Measurements from ENCODE around the gene TRPM2. TPM values are rescaled to one million over a fixed set of nuclear protein-coding genes. Genes with fewer than 3 reads are reported as not detected.

The TRPM2 gene
- total RNA-seq, 3 donors from 2014 or later: 1.5 to 10.3 (median 7.2) TPM

DNA sequence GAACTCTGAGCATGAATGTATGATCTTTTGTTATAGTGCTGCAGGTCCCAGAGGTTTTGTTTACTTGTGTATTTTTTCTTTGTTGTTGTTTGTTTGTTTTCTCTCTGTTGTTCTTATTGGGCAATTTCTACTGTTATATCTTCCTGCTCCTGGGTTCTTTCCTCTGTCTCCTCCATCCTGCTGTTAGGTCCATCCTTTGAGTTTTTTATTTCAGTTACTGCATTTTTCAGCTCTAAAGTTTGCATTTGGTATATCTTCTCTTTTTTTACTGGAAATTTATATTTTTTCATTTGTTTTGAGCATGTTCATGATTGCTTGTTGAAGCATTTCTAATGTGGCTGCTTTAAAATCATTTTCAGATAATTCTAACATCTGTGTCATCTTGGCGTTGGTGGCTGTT lies 9.9 kb downstream of the TRPM2 start:
- H3K4me1 ChIP-seq (ENCODE audit: low read depth): no peaks in the 10 kb centered on the region
- TF ChIP-seq, protein P1, sequence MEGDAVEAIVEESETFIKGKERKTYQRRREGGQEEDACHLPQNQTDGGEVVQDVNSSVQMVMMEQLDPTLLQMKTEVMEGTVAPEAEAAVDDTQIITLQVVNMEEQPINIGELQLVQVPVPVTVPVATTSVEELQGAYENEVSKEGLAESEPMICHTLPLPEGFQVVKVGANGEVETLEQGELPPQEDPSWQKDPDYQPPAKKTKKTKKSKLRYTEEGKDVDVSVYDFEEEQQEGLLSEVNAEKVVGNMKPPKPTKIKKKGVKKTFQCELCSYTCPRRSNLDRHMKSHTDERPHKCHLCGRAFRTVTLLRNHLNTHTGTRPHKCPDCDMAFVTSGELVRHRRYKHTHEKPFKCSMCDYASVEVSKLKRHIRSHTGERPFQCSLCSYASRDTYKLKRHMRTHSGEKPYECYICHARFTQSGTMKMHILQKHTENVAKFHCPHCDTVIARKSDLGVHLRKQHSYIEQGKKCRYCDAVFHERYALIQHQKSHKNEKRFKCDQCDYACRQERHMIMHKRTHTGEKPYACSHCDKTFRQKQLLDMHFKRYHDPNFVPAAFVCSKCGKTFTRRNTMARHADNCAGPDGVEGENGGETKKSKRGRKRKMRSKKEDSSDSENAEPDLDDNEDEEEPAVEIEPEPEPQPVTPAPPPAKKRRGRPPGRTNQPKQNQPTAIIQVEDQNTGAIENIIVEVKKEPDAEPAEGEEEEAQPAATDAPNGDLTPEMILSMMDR (IDR thresholded peaks at IDR 0.05): no peak
- ATAC-seq (no peak), DNase-seq (no peak)
- H3K36me3 ChIP-seq (ENCODE audit: low read depth): no peaks in the 10 kb centered on the region
- no peaks in the 10 kb centered on the region for H3K9me3 ChIP-seq
- H3K4me3 ChIP-seq: no peak overlapping the region
- intact Hi-C loops (cut with DNase I, micrococcal nuclease): no loop called here

DNA sequence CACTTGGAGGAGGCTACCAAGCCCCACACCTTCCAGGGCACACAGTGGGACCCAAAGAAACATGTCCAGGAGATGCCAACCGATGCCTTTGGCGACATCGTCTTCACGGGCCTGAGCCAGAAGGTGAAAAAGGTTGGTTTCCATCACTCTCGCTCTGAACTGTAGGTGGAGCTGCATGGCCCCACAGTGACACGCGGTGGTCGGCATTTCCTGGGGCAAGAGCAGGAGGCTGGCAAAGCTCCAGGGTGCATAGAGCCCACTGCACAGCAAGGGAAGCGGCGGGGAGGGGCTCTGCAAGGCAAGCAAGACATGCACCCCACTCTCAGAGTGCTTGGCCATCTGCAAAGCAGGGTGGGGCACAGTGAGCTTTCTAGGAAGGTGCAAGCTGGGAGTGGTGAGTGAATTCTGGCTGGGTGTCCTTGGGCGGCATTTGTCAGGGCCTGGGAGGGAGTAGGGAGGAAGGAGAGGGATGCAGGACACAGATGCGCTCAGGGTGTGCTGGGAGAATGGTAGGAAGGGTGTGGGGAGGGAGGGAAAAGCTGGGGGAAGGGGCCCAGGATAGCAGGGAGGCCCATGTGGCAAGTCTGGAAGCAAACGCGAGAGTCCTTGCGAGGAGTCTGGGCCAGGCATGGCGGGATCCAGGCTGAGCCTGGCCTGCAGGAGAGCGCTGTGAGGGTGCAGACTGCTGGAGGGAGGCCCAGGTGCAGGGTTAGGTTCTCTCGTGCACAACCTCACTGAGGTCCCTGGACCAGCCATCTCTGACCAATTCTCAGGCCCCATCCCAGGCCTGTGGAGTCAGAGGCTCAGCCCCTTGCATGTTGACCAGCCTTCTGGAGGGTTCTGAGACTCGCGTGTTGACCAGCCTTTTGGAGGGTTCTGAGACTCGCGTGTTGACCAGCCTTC lies 11.0 kb downstream of the TRPM2 start:
- ATAC-seq (no peak), DNase-seq (no peak)
- Histone ChIP-seq H3K4me1 (ENCODE audit: low read depth) (no peaks in the 10 kb centered on the region), H3K4me3 (no peak overlapping the region), H3K36me3 (ENCODE audit: low read depth) (no peaks in the 10 kb centered on the region), H3K9me3 (no peaks in the 10 kb centered on the region)
- intact Hi-C loops (cut with DNase I, micrococcal nuclease): no loop called here
- TF ChIP-seq, protein P1 (IDR thresholded peaks at IDR 0.05): no peak

DNA sequence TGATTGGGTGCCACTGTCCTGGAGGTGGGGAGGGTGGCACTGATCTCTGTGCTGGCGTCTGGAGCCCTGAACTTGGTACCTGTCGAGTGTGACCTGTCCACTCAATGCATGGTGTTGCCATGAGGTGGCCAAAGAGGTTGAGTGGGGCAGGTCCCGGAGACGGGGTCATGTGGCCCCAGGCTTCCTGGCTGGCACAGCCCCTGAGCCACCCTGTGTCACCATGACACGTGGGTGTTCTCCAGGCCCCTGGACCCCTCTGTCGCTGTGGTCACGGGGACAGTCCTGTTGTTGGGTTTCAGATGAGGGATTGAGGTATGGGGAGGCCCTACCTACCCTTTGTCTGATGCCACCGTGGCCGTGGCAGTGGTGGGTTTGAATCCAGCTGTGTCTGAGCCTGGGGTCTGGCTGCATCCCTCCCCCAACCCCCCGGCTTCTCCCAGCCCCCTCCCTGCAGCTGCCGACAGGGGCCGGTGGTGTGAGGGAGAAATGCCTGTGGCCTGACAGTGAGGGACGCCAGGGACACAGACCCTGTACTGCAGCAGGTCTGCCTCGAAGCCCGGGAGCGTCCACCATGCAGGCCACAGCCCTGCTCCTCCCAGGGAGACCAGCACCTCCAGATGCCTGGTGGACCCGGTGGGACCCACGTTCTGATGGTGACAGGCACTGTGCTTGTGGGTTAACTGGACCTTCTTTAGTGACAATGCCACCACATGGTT lies 12.0 kb downstream of the TRPM2 start:
- H3K36me3 ChIP-seq (ENCODE audit: low read depth): no peaks in the 10 kb centered on the region
- ATAC-seq (no peak), DNase-seq (no peak)
- TF ChIP-seq, protein P1 (IDR thresholded peaks at IDR 0.05): no peak
- no peak overlapping the region for H3K4me3 ChIP-seq
- no peaks in the 10 kb centered on the region for H3K9me3 ChIP-seq
- H3K4me1 ChIP-seq (ENCODE audit: low read depth): no peaks in the 10 kb centered on the region
- intact Hi-C loops (cut with DNase I, micrococcal nuclease): no loop called here

DNA sequence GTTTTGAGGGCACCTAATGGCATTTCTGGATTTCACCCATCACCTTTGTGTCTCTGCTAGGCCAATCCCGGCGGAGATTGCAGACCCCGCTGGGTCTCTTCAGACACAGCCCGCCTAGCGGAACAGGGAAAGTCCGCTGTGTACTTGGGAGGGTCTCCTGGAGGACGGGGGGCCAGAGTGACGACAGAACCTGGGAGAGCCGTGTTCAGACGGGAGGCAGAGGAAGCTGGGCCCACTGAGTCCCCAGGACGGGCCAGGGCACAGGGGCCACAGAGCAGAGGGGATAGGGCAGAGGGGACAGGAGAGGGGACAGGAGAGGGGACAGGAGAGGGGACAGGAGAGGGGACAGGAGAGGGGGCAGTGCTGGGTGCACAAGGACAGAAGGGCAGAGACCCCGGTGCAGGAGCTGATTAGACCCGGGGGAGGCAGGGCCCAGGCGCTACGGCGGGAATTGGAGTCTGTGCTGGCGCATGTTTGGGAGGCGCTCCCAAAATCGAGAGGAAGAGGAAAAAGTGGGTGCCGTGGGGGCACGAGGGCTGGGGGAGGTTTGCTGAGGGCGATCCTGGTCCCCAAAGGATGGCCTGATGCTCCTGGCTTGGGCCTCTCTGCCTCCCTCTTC lies 12.7 kb downstream of the TRPM2 start:
- DNase-seq (no peak), ATAC-seq (no peak)
- H3K4me3 ChIP-seq: no peak overlapping the region
- no peaks in the 10 kb centered on the region for H3K4me1 ChIP-seq (ENCODE audit: low read depth)
- TF ChIP-seq, protein P1 (IDR thresholded peaks at IDR 0.05): no peak
- intact Hi-C loops (cut with DNase I, micrococcal nuclease): no loop called here
- H3K9me3 ChIP-seq: no peaks in the 10 kb centered on the region
- no peaks in the 10 kb centered on the region for H3K36me3 ChIP-seq (ENCODE audit: low read depth)

DNA sequence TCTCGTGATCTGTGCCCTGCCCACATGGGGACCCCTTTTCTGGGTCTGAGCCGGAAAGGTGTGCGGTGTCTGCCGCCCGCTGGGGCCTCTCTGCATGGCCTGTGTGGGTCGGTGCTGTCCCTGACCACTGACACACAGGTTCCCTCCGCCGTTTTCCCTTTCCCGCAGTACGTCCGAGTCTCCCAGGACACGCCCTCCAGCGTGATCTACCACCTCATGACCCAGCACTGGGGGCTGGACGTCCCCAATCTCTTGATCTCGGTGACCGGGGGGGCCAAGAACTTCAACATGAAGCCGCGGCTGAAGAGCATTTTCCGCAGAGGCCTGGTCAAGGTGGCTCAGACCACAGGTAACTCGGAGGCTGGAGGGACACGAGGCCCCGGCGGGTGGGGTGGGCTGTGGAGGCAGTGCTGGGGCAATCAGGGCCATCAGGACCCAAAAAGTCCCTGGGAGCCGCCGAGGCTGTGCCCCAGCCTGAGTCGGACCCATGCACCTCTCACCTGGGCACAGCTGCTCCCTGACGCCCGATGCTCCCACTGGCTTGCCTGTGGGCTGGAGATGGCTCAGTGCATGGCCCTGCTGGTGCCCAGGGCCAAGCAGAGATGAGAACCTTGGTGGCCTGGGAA lies 13.3 kb downstream of the TRPM2 start:
- no peaks in the 10 kb centered on the region for H3K9me3 ChIP-seq
- intact Hi-C loops (cut with DNase I, micrococcal nuclease): no loop called here
- no peak for DNase-seq
- no peaks in the 10 kb centered on the region for H3K36me3 ChIP-seq (ENCODE audit: low read depth)
- H3K4me1 ChIP-seq (ENCODE audit: low read depth): no peaks in the 10 kb centered on the region
- H3K4me3 ChIP-seq: no peak overlapping the region
- TF ChIP-seq, protein P1 (IDR thresholded peaks at IDR 0.05): no peak
- no peak for ATAC-seq

Measured in mucosa of descending colon (tissue), 3 donors.